Adrenal gland (tissue), 12 donors: Measurements from ENCODE around the gene LENG9. TPM values are rescaled to one million over a fixed set of nuclear protein-coding genes. Genes with fewer than 3 reads are reported as not detected.

Experiments used
- DNase-seq, 7 donors: peaks; one replicate each; pipeline ENCODE4 v3.0.0-alpha.2; 2019 to 2020
- H3K27ac ChIP-seq, 5 donors: fragments of 200-600 bp; sonication (generic) in 4 of 5; 1 replicate in 3 of 5; 2 replicates in 2 of 5; pipeline versions ENCODE4 v1.5.1 to v1.8.0; 2016 to 2020; ENCODE audit warnings: mild to moderate bottlenecking in 1 of 5
- H3K27me3 ChIP-seq: fragments of 200-600 bp; 2 replicates; pipeline ENCODE4 v1.8.0; 2021
- H3K36me3 ChIP-seq, 2 donors: fragments of 200-600 bp; replicated peaks in 1 of 2; 1 replicate in 1 of 2; 2 replicates in 1 of 2; pipeline versions ENCODE4 v1.5.1 to v1.8.0; 2018 to 2022
- H3K4me1 ChIP-seq, 2 donors: fragments of 200-600 bp; replicated peaks in 1 of 2; 1 replicate in 1 of 2; 2 replicates in 1 of 2; pipeline versions ENCODE4 v1.5.1 to v1.8.0; 2018 to 2021
- H3K4me3 ChIP-seq, 4 donors: fragments of 200-600 bp; sonication (generic) in 3 of 4; one replicate each; pipeline ENCODE4 v1.5.1; 2016 to 2018
- H3K9me3 ChIP-seq, 3 donors: fragments of 200-600 bp; sonication (generic) in 1 of 3; replicated peaks in 1 of 3; 1 replicate in 2 of 3; 2 replicates in 1 of 3; pipeline versions ENCODE4 v1.5.1 to v1.8.0; 2016 to 2021
- CTCF ChIP-seq, 6 experiments: fragments of 450-650 bp in 4 of 6; fragments of 200-600 bp in 2 of 6; sonication (generic) in 1 of 6; IDR thresholded peaks; 1 replicate in 5 of 6; 2 replicates in 1 of 6; pipeline versions ENCODE4 v1.5.1 to v1.8.0; 2016 to 2021; ENCODE audit warnings: antibody characterized with exemption in 6 of 6, mild to moderate bottlenecking in 2 of 6, moderate library complexity in 1 of 6
- POLR2A ChIP-seq, 2 donors: fragments of 450-650 bp; IDR thresholded peaks; one replicate each; pipeline ENCODE4 v1.6.1; 2017; ENCODE audit warnings: antibody characterized with exemption in 2 of 2, mild to moderate bottlenecking in 2 of 2, moderate library complexity in 1 of 2
- WGBS, 4 donors: extraction: QIAGEN DNeasy Blood & Tissue Kit in 2 of 4; methylation state at CpG; one replicate each; pipeline versions ENCODE4 v1.1.5 to v1.1.7; 2013 to 2017; 5-methylcytosine and 5-hydroxymethylcytosine counted together
- intact Hi-C, 2 donors: fragments of 100-400 bp; cut with DNase I; formaldehyde crosslinking; loops; one replicate each; pipeline versions ENCODE4 v1.14.1 to v1.15.0; 2022 to 2023
- polyA plus RNA-seq, 3 donors: library from polyadenylated mRNA; stranded (reverse); fragments of 200-250 nt in 2 of 3; fragments of 350-450 nt in 1 of 3; fragmentation: Illumina TruSeq in 1 of 3; extraction: RNeasy Lipid Tissue Mini Kit (QIAGEN cat#74804) in 1 of 3; gene quantifications; one replicate each; pipeline ENCODE4 v1.2.3, GENCODE V29; 2013 to 2014
- total RNA-seq, 9 donors: library from RNA; depleted of rRNA in 4 of 9; stranded (reverse); fragments of >200 nt in 4 of 9; fragments of 120-200 nt in 1 of 9; fragmentation: NEBNext Ultra II Directional in 1 of 9; extraction: Animal tissue kit (Norgen Biotek cat#: 25700) in 1 of 9; gene quantifications; one replicate each; pipeline versions ENCODE4 v1.1.0 to v1.2.4, GENCODE V29; 2013 to 2023
- donor health status: healthy with polysubstance abuse.
- donor health status: Bipolar disorder and iron deficiency.
- donor health status: DM: yes; HTN: yes; CAD: no.
- donor health status: DM: no; HTN: no; CAD: no.
- donor health status: DM: no; HTN: no; CAD: no.
- donor health status: DM: yes; HTN: yes; CAD: no.

Gene LENG9
- total and polyA plus RNA-seq, 12 donors: 1.3 to 15.3 (median 7.8) TPM

GRCh38 chr19:54459282-54460229, 4.0 kb downstream of the LENG9 start:
- 47 to 53% (median 49%) methylated on average over 7 to 16 of the region's 16 CpGs for WGBS, 4 donors
- Histone ChIP-seq H3K27me3 (no peaks in the 10 kb centered on the region), H3K4me1 (peaks cover 16 to 27% of the 10 kb centered on the region in 2 donors), H3K27ac (peak overlapping the region in 3 of 5 donors; percentile 24 to 73 (median 52)), H3K4me3 (no peak overlapping the region), H3K36me3 (peaks cover 0 to 79% of the 10 kb centered on the region in 2 donors), H3K9me3 (no peaks in the 10 kb centered on the region)
- intact Hi-C loops: no loop called here
- peak in 1 of 7 donors; percentile 34 for DNase-seq
- TF ChIP-seq POLR2A (IDR thresholded peaks at IDR 0.05) (no peak), CTCF (IDR thresholded peaks at IDR 0.05) (no peak)

- Histone ChIP-seq H3K4me1 (peaks cover 11 to 27% of the 10 kb centered on the region in 2 donors), H3K9me3 (no peaks in the 10 kb centered on the region), H3K27me3 (no peaks in the 10 kb centered on the region), H3K4me3 (no peak overlapping the region), H3K36me3 (peaks cover 0 to 87% of the 10 kb centered on the region in 2 donors), H3K27ac (peak overlapping the region in 2 of 5 donors; percentile 52 to 73)
- 77 to 84% (median 82%) methylated on average over 10 to 11 of the region's 11 CpGs for WGBS, 4 donors
- peak in 4 of 7 donors; percentile 25 to 47 (median 39) for DNase-seq
- intact Hi-C loops: no loop called here
- no peak for TF ChIP-seq POLR2A (IDR thresholded peaks at IDR 0.05)
- TF ChIP-seq CTCF (IDR thresholded peaks at IDR 0.05): no peak
Observed at GRCh38 chr19:54458648-54459281, 4.8 kb downstream of the LENG9 start.

GRCh38 chr19:54457773-54458647, 5.6 kb downstream of the LENG9 start:
- 79 to 86% (median 81%) methylated on average over 36 to 42 of the region's 42 CpGs for WGBS, 4 donors
- DNase-seq: no peak
- Histone ChIP-seq H3K27ac (peak overlapping the region in 1 of 5 donors; percentile 73), H3K36me3 (peaks cover 0 to 95% of the 10 kb centered on the region in 2 donors), H3K4me1 (peaks cover 11 to 25% of the 10 kb centered on the region in 2 donors), H3K9me3 (no peaks in the 10 kb centered on the region), H3K27me3 (no peaks in the 10 kb centered on the region), H3K4me3 (no peak overlapping the region)
- intact Hi-C loops: no loop called here
- no peak for TF ChIP-seq POLR2A (IDR thresholded peaks at IDR 0.05)
- TF ChIP-seq CTCF (IDR thresholded peaks at IDR 0.05): no peak
